ENCODE measurements around the gene RADIL.

Gene RADIL

DNA sequence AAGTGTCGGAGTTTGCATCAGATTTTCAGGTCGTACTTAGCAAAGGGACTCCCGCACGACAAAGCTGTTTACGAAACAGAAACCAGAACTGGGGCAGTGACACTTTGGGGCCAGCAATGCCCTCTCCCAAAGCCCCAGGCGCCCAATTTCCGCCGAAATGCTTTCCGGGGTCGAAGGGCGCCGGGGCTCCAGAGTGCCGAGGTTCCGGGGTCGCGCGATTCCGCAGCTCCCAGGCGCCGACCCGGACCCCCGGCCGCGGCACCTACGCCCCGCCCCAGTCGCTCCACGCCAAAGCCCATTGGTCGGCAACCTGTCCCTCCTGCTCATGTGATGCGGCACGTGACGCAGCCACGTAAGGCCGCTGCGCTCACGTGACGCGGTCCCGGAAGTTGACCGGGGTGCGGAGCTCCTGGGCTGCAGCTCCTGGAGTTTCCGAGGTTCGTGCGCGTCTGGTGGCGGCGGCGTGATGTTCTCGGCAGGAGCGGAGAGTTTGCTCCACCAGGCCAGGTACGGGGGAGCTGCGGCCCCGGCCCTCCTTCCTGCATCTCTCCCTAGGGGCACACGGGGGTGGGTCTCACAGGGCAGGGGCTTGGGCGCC lies 108.2 kb downstream of the RADIL start, which contains the start of gene AP5Z1:
Gene AP5Z1, plus strand, starts transcription at position 374 of the 598 bp plus-strand sequence. Its CDS starts 93 bp downstream, at position 467.
- CTCF ChIA-PET = interaction anchor here (0.9 to 3.4 kb wide), 10 partner anchors 11 to 310 kb away, joined by 3 to 35 read pairs (median 4); no protein-coding TSS in a partner anchor
- peak; percentile 99 for DNase-seq (ENCODE audit: extremely low spot score)
- TF ChIP-seq CTCF (IDR thresholded peaks at IDR 0.05; ENCODE audit: control extremely low read depth, extremely low read depth, low read depth, missing control alignments) = no peak
- POLR2A ChIA-PET = interaction anchor here (0.7 to 1.9 kb wide), 7 partner anchors 9 to 591 kb away, joined by 3 to 9 read pairs (median 5); no protein-coding TSS in a partner anchor

- TF ChIP-seq CTCF (IDR thresholded peaks at IDR 0.05; ENCODE audit: control extremely low read depth, extremely low read depth, low read depth, missing control alignments) = no peak
- ChIA-PET POLR2A (interaction anchor here (0.7 to 1.9 kb wide), 7 partner anchors 10 to 592 kb away, joined by 3 to 9 read pairs (median 5); no protein-coding TSS in a partner anchor), CTCF (interaction anchor here (1.0 to 3.4 kb wide), 8 partner anchors 11 to 310 kb away, joined by 3 to 35 read pairs (median 4); no protein-coding TSS in a partner anchor)
- DNase-seq (ENCODE audit: extremely low spot score) = peak; percentile 55
These were observed 108.8 kb downstream of the RADIL start for GRCh38 chr7:4774658-4775249.

DNA sequence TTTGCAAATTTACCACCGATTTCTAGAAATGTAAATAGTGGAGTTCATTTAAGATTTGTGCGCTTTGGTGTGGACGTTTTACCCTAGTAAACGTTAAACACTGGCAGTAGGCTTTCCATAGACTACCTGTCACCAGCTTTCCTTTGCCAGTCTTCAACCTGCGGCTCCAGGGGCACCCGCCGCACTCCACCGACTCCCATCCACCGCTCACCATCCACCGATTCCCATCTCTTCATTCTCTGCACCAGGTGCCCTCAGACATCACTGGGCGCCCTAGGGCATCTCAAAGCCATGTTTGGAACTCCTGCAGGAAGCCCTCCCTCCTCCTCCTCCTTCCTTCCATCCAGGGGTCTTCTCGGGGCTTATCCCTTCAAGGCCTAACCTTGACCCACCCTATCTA lies 109.5 kb downstream of the RADIL start:
- ChIA-PET POLR2A (no interaction called here), CTCF (interaction anchor here (3.4 kb wide), 1 partner anchor 18 kb away, joined by 35 read pairs; no protein-coding TSS in a partner anchor)
- no peak for TF ChIP-seq CTCF (IDR thresholded peaks at IDR 0.05; ENCODE audit: control extremely low read depth, extremely low read depth, low read depth, missing control alignments)
- no peak for DNase-seq (ENCODE audit: extremely low spot score)

DNA sequence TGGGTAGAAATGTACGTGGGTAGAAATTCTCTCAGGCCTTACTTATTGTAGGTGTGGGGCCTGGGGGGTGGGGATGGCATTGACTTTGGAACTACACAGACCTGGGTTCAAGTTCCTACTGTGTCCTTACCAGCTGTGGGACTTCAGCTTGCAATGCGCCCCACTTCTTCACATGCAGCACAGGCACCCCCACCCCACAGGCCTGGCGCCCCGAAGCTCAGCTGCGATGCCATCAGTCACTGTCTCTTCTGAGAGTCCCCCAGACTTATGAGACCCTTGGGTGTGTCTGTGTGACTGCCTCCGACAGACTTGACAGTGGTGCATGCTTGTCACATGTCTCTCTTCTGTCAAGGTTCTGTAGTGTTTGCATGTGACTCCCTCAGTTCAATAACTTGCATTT lies 111.2 kb downstream of the RADIL start:
- POLR2A ChIA-PET = no interaction called here
- TF ChIP-seq CTCF (IDR thresholded peaks at IDR 0.05; ENCODE audit: control extremely low read depth, extremely low read depth, low read depth, missing control alignments) = no peak
- no peak for DNase-seq (ENCODE audit: extremely low spot score)
- CTCF ChIA-PET = no interaction called here

- no peak for DNase-seq (ENCODE audit: extremely low spot score)
- ChIA-PET POLR2A (no interaction called here), CTCF (no interaction called here)
- TF ChIP-seq CTCF (IDR thresholded peaks at IDR 0.05; ENCODE audit: control extremely low read depth, extremely low read depth, low read depth, missing control alignments) = no peak
These were observed 111.8 kb downstream of the RADIL start for GRCh38 chr7:4771737-4772136.

GRCh38 chr7:4770886-4771285 lies 112.6 kb downstream of the RADIL start:
- ChIA-PET POLR2A (no interaction called here), CTCF (no interaction called here)
- TF ChIP-seq CTCF (IDR thresholded peaks at IDR 0.05; ENCODE audit: control extremely low read depth, extremely low read depth, low read depth, missing control alignments) = no peak
- no peak for DNase-seq (ENCODE audit: extremely low spot score)

Data from GM10248 (cell line).